Dedifferentiated amniotic fluid mesenchymal stem cell (primary cell): Measurements from ENCODE around the gene WDR18.

Experiments used
- DNase-seq: peaks from one replicate; pipeline ENCODE4 v3.0.0-alpha.2; 2016; ENCODE audit errors: extremely low spot score

WDR18 gene

DNA sequence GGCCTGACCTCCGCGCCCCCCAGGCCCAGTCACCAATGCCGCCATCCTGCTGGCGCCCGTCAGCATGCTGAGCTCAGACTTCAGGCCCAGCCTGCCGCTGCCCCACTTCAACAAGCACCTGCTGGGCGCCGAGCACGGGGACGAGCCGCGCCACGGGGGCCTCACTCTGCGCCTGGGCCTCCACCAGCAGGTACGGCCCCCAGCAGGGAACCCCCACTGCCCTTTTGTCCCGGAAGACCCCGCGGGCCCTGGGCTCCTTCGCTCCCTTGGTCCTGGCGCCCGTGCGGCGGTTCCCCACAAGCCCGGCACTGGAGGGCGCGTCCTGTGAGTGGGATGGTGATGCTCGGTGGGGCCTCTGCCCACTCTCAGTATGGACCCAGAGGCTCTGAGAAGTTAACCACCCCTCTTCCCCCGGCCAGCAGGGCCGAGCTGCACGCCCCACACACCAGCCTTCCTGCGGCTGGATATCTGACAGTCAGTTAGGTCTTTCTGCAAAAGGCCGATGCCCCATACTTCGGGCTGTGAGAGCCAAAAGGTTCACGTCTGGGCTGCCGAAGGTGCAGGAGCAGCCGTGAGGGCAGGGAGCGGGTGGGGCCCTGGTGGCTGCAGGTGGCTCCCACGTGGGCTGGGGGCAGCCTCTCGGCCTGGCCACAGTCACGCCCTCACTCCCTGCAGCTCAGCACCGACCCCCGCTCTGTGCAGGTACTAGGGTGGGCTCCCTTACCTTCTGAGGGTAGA is 8.0 kb downstream of the WDR18 start:
- no peak for DNase-seq

- DNase-seq = no peak
These were observed 8.5 kb downstream of the WDR18 start for GRCh38 chr19:992670-993055.

DNA sequence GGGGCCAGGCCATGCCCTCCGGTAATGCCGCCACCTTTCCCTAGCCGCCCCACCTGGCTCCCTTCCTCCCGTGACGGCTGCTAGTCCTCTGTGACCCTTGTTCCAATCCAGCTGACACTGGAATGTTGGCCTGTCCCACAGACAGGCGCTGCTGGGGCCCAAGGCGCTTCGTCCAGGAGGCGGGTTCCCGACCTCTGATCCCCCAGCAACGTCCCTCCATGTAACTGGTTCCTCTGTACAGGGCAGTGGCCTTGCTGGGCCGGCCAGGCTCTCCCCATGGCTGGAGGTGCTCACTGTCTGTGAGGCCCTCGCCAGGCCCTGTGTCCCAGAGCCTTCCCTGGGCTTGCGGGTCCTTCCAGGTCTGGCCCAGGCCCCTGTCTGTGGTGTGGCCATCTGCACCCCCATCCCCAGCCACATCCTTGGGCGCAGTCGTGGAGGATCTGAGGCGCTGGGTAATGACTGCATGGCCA is 9.3 kb downstream of the WDR18 start:
- no peak for DNase-seq

GRCh38 chr19:993831-994393 is 9.8 kb downstream of the WDR18 start:
- DNase-seq = no peak

DNA sequence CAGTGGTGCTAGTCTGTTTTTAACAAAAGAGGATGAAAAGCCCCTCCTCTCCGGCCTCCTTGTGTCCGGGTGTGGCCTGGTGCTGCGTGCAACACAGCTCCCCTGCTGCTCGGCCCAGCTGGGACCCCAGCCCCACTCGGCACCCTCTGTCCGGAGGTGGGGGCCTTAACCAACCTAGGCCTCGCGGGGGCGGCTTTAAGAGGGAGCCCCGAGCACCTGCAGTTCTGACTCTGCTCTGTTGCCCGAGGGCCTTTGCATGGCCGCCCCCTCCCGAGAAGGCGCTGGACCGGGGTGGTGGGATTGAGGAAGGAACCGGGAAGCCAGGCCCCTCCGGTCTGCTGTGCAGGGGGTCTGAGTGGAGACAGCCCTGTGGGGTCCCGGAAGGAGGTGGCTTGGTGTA is 10.4 kb downstream of the WDR18 start:
- no peak for DNase-seq

DNA sequence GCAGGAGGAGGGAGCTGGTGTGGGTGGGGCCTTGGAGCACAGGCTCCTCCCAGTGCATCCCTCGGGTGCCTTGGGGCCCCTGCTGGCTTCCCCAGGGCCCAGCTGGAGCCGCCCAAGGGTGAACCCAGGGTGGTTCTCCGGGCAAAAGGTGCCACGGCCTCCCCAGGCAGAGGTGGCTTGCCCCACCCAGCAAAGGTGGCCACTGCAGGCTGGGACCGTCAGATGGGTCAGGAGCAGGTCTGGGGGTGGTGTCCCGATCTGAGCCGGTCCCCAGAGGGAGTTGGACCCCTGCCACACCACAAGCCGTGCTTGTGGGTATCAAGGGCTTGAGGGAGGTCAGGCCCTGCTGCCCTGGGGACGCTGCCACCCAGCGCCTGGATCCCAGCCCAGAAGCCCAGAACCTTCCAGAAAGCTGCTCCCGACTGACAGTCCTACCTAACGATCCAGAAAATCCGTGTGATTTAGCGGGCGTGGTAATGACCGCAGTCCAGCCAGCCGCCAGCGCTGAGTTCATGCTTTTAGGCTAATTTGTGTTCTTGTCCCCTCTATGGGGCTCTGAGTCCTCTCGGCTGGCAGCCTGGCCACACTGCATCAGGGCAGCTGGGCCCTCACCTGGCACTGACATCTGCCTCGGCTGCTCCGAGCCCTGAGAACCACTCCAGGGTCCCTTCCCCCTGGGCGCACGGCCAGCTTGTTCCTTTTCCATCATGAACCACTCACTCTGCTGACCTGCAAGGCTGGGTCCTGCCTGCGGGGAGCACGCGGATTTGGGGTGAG is 11.1 kb downstream of the WDR18 start:
- no peak for DNase-seq

DNA sequence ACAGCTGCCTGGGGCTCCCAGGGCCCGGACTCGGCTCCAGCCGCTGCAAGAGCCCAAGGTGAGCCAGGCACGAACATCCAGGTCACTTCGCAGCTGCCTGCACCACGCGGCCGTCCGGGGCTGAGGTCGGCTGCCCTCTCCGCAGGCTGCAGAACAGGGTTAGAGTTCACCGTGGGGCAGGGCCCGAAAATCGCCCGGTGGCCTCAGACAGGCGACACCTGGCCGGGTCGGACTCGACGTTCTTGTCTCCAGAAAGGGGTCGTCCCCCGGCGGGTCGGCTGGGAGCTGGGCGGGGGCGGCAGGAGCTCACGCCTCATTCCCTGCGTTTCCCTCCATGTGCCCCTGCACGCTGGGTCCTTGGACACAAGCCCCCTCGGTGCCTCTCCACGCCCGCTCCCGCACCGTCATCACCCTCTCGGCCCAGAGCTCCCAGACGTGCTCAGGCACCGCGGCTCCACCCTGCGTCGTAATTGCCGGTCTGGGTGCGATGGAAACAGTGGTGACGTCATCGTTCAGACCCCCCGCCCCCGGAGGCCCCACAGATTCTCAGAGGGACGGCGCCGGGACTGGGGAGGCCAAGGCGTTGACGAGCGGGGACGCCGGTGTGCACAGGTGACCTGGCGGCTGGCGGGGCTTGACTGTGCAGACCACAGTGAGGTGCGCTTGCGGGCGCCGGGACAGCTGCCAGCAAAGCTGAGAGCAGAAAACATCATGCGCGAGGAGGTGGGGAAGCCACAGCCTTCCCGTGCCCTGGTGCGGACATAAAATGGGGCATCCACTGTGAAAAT is 12.1 kb downstream of the WDR18 start:
- DNase-seq = no peak

- no peak for DNase-seq
These were observed 13.9 kb downstream of the WDR18 start for GRCh38 chr19:998064-998463.

DNA sequence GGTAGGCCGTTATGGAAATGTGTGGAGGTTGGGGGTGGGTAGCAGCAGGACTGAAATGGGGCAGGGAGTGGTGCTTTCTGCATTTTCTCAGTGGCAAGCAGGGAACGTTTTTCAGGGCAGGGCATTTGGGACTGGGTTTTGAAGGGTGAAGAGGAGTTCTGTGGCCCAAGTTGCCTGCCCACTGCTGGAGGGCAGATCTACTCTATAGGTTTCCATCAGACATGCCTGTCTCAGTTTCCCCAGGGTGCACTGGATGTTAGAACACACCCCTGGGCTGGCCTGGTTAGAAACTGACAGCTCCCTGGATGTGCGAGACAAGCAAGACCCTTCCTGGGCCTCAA is 15.2 kb downstream of the WDR18 start:
- DNase-seq = no peak

GRCh38 chr19:1000095-1000494 is 15.9 kb downstream of the WDR18 start, which contains the start of gene GRIN3B:
TSS of gene GRIN3B (plus strand) at chr19:1000419. CDS start at chr19:1000438, 19 bp downstream.
- peak; percentile 33 for DNase-seq

DNA sequence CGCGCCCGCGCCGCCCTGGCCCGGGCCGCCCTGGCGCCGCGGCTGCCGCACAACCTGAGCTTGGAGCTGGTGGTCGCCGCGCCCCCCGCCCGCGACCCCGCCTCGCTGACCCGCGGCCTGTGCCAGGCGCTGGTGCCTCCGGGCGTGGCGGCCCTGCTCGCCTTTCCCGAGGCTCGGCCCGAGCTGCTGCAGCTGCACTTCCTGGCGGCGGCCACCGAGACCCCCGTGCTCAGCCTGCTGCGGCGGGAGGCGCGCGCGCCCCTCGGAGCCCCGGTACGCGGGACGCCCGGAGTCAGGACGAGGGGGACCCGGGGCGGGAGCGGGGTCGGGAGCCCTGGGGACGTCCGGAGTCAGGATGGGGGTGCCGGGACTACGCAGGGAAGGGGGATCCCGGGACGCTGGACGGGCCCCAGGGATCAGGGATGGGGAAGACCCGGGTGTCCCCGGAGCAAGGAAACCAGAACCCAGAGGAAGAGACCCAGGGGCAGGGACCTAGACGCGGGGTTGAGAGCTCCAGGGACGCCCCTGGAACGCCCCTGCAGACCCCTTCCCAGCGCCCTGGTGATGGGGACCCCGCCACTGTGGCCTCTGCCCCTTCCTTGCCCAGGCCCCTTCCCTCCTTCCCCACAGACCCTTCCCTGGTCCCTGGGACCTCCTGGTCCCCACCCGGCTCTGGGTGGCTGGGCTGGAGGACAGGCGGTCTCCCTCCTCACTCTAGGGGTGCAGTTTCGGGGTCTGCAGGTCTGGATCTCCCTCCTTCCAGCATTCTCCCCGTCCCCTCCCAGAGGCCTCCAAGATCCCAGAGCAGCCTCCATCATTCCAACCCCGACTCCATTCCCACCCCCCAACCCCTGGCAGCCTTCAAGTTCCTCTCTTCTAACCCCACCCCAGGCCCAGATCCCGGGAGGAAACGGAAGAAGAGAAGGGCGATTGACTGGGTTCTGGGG is 16.7 kb downstream of the WDR18 start:
- DNase-seq = no peak

DNA sequence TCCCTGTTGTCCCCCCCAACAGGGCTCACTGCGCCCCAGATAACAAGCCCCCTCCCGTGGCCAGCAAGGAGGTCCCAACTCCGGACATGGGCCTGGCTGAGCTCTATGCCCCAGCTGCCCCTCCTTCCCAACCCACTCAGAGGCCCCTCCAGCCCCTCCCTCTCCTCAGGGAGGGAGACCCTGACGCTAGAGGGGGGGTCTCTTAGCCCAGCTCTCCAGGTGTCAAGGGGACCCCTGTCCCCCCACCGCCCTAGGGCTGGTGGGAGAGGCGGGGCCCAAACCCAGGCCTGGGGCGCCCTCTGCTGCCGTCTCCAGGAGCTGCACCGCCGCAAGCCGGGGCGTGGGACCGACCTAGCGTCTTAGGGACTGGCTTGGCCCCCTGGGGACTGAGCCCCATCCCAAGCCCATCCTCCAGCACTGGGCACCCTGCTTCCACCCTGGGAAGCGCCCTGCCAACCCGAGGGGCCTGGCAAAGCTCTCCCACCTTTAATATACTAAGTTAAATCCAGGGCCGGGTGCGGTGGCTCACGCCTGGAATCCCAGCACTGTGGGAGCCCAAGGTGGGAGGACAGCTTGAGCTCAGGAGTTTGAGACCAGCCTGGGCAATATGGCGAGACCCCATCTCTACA is 17.5 kb downstream of the WDR18 start:
- DNase-seq = no peak

- no peak for DNase-seq
These were observed 18.5 kb downstream of the WDR18 start for GRCh38 chr19:1002600-1002999.

- no peak for DNase-seq
These were observed 19.1 kb downstream of the WDR18 start for GRCh38 chr19:1003283-1003682.

DNA sequence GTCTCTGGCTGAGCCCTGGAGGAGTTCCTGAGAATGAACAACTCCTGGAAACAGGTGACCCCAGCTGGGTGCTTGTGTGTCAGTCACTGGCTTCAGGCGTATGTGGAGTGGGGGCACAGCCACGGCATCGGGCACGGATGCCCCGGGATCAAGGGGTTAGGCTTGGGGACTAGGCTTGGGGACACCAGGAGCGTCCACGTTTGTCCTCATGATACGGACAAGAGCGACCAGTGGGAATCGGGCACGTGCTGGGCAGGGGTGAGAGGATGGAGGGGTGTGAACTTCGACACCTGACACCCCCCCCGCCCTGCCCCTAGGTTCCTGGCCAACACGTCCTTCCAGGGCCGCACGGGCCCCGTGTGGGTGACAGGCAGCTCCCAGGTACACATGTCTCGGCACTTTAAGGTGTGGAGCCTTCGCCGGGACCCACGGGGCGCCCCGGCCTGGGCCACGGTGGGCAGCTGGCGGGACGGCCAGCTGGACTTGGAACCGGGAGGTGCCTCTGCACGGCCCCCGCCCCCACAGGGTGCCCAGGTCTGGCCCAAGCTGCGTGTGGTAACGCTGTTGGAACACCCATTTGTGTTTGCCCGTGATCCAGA is 20.2 kb downstream of the WDR18 start:
- DNase-seq = no peak

DNA sequence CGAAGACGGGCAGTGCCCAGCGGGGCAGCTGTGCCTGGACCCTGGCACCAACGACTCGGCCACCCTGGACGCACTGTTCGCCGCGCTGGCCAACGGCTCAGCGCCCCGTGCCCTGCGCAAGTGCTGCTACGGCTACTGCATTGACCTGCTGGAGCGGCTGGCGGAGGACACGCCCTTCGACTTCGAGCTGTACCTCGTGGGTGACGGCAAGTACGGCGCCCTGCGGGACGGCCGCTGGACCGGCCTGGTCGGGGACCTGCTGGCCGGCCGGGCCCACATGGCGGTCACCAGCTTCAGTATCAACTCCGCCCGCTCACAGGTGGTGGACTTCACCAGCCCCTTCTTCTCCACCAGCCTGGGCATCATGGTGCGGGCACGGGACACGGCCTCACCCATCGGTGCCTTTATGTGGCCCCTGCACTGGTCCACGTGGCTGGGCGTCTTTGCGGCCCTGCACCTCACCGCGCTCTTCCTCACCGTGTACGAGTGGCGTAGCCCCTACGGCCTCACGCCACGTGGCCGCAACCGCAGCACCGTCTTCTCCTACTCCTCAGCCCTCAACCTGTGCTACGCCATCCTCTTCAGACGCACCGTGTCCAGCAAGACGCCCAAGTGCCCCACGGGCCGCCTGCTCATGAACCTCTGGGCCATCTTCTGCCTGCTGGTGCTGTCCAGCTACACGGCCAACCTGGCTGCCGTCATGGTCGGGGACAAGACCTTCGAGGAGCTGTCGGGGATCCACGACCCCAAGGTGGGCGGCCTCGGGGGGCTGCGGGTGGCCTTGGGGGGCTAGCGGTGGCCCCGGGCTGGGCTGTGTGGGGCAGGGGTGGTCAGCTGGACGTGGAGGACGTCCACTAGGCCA is 20.9 kb downstream of the WDR18 start:
- no peak for DNase-seq

GRCh38 chr19:1006711-1007398 is 22.7 kb downstream of the WDR18 start:
- DNase-seq = no peak

DNA sequence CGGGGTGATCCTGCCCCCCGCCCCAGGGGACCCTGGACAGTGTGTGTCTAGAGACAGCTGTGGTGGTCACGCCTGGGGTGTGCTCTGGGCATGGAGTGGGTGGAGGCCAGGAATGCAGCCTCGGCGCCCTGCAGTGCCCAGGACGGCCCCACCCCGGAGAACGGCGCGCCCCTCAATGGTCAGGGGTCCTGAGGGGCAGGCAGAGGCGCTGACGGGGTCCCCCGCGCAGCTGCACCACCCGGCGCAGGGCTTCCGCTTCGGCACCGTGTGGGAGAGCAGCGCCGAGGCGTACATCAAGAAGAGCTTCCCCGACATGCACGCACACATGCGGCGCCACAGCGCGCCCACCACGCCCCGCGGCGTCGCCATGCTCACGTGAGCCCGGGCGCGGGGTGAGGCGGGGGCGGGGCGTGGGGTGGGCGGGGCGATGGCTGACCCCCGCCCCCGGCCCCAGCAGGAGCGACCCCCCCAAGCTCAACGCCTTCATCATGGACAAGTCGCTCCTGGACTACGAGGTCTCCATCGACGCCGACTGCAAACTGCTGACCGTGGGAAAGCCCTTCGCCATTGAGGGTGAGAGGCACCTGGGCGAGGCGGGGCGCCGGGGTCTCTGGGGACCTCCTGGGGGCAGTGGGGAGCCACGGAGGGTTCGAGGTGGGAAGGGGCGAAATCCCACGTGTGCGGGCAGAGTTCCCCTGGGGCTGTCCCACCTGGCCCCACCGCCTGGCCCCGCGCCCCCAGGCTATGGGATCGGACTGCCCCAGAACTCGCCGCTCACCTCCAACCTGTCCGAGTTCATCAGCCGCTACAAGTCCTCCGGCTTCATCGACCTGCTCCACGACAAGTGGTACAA is 23.5 kb downstream of the WDR18 start:
- DNase-seq = no peak
